Activated naive CD8-positive, alpha-beta T cell (primary cell): ENCODE measurements around the gene SLC39A7.

Source experiments
- H3K27ac Mint-ChIP-seq: one replicate; pipeline ENCODE4 v1.8.0; 2021; ENCODE audit warnings: mixed read lengths
- H3K27me3 Mint-ChIP-seq: one replicate; pipeline ENCODE4 v1.8.0; 2021; ENCODE audit warnings: mixed read lengths
- H3K36me3 Mint-ChIP-seq: one replicate; pipeline ENCODE4 v1.8.0; 2021; ENCODE audit warnings: mixed read lengths
- H3K4me1 Mint-ChIP-seq: one replicate; pipeline ENCODE4 v1.8.0; 2021; ENCODE audit warnings: low read depth, mixed read lengths
- H3K4me3 Mint-ChIP-seq: one replicate; pipeline ENCODE4 v1.8.0; 2021; ENCODE audit warnings: mild to moderate bottlenecking, mixed read lengths
- H3K9me3 Mint-ChIP-seq: one replicate; pipeline ENCODE4 v1.8.0; 2021; ENCODE audit warnings: low read depth, mixed read lengths

The SLC39A7 gene

DNA sequence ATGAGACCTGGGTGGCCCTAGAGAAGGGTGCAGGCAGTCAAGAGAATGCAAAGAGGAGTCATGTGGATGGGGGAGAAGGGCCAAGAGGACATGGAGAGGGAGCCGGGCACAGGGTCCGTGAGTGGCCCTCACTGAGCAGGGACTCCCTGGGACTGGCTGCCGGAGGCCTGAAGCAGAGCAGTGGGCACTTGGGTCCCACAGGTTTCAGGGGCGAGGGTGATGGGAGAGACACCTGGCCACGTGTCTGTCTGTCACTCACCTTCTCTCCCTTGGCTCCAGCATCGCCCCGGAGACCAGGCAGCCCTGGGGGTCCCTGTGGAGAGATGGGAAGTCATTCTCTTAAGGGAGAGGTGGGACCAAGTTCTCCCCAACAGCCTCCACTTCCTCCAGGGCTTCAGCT, 33.9 kb upstream of the SLC39A7 start:
- H3K27me3 Mint-ChIP-seq: no peaks in the 10 kb centered on the region
- no peaks in the 10 kb centered on the region for H3K36me3 Mint-ChIP-seq
- no peak overlapping the region for H3K27ac Mint-ChIP-seq
- H3K9me3 Mint-ChIP-seq: no peaks in the 10 kb centered on the region
- no peak overlapping the region for H3K4me3 Mint-ChIP-seq
- peaks cover 4% of the 10 kb centered on the region for H3K4me1 Mint-ChIP-seq

DNA sequence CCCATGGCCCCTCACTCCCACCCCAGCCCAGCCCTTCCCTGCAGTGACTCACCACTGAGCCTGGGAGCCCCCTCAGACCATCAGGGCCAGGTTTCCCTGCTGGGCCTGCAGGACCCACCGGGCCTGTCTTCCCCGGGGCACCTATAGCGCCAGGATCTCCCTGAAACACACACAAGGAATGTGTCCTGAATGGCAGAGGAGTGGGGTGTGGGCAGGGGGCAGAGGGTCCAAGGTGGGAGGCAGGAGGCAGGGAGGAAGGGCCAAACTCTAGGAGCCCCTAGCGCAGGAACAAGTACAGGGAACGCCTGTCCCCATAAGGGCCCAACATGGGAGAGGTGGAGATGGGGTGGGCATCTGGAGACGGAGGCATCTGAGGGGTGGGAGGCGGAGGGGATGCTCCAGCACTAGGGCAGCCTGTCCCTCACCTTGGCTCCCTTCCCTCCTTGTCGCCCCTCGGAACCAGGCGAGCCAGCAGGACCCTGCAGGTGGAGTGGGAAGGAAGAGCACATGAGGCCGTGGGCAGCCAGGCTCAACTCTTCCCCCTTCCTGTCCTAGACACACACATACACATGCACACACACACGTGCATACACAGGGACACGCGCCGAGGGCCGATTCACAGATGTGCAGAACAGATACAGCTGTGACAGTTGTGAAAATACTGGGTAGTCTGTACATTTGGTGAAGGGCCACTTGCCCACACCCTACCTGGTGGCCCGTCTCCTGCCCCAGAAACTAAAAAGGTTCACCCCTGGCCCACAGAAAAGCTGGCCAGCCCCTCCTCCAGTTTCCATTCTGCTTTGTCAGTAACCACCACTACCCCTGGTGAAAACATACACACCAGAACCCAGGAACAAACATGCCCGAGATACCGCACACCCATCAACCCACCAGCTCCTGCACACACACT, 33.0 kb upstream of the SLC39A7 start:
- H3K27me3 Mint-ChIP-seq: no peaks in the 10 kb centered on the region
- no peaks in the 10 kb centered on the region for H3K36me3 Mint-ChIP-seq
- no peak overlapping the region for H3K27ac Mint-ChIP-seq
- H3K9me3 Mint-ChIP-seq: no peaks in the 10 kb centered on the region
- H3K4me3 Mint-ChIP-seq: no peak overlapping the region
- no peaks in the 10 kb centered on the region for H3K4me1 Mint-ChIP-seq

DNA sequence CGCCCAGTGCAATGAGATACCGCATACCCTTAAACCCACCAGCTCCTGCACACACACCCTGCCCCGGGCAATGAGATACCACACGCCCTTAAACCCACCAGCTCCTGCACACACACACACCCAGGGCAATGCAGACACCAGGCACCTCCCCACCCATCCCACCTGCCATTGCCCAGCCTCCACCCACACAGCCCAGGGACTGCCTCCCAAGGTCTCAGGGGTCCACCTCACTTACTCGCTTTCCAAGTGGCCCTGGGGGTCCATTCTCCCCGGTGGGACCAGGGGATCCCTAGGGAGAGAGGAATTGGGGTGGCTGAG, 32.4 kb upstream of the SLC39A7 start:
- H3K4me1 Mint-ChIP-seq: no peaks in the 10 kb centered on the region
- no peaks in the 10 kb centered on the region for H3K36me3 Mint-ChIP-seq
- no peaks in the 10 kb centered on the region for H3K9me3 Mint-ChIP-seq
- H3K27ac Mint-ChIP-seq: no peak overlapping the region
- H3K27me3 Mint-ChIP-seq: no peaks in the 10 kb centered on the region
- H3K4me3 Mint-ChIP-seq: no peak overlapping the region

DNA sequence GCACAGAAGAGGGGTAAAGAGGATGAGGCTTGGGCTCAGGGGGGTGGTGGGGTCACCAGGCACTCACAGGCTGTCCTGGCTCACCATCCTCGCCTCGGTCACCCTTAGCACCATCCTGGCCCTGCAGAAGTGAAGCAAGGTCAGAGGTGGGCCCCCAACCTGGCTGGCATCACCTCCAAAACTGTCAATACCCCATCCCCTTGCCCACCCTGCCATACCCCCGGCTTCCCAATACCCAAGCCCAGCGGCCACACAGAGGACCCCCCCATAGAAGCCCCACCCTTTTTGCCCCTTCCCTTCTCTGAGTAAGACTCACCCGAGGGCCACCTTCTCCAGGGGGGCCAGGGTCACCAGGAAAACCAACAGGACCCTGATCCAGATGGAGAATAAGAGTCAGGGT, 32.0 kb upstream of the SLC39A7 start:
- no peak overlapping the region for H3K27ac Mint-ChIP-seq

DNA sequence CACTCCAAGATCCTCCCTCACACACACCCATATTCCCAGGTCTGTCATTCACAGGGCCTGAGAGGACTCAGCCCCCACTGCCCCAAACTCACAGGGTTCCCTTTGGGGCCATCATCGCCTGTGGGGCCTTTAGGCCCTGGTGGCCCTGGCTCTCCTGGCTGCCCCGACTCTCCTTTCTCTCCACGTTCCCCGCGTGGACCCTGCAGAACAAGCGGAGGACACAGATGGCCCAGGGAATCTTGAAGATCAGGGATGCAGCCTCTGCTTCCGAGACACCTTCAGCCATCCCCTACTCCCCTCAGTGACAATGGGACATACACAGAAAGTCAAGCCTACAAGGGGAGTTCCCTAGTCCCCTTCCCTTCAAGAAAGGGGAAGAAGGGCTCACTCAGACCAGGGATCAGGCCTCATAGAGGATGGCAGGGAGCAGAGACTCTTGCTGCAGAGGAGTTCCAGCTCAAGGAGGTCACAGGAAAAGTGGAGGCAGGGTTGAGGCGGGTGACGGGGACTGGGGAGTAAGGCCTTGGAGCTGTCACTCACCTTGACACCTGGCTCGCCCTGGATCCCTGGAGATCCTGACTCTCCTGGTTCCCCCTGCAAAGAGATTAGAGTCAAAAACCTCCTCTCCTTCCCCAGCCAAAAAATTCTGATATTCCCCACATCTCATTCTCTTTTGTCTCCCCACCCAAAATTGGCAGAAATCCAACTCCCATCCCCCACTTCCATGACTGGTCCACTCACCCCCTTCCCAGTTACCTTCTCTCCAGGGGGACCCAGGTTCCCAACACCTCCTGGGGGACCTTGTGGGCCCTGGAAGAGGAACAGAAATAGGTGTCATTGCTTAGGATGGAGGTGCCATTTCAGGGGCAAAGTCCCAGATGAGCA, 31.1 kb upstream of the SLC39A7 start:
- no peak overlapping the region for H3K27ac Mint-ChIP-seq

More for the DNA sequence above, 32.0 kb upstream of the SLC39A7 start:
- Mint-ChIP-seq H3K4me1 (no peaks in the 10 kb centered on the region), H3K4me3 (no peak overlapping the region), H3K9me3 (no peaks in the 10 kb centered on the region), H3K27me3 (no peaks in the 10 kb centered on the region), H3K36me3 (no peaks in the 10 kb centered on the region)

DNA sequence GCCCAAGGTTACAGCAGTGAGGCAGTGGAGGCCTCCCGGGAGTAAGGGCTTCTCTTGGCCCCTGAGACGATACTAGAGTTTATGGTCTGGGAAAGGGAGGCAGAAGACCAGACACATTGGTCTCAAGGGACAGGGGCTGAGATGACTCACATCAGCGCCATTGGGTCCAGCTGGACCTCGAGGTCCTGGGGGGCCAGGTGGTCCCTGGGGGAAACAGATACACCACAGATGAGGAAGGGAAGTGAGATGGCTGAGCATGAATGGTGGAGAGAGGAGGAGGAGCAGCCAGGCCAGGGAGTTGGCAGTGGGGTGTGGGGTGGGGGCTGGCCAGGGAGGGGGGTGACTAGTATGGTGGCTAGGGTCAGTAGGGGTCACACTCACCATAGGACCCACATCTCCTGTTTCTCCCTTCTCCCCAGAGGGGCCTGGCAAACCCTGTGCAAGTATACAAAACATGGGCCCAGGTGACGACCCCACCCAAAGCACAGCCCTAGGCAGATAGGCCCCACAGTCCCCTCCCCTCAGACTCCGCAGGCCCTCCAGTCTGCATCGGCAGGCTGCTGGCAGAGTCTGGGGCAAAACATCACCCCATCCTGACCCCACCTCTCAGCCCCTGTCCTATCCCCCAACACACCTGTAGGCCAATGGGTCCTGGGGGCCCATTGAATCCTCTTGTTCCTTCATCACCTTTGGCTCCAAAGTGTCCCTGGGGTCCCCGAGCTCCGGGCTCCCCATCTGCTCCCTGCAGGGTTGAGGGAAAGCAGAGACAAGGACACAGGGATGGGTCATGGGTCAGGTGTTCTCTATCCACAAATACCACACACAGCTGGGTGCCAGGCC, 30.3 kb upstream of the SLC39A7 start:
- no peaks in the 10 kb centered on the region for H3K36me3 Mint-ChIP-seq
- no peaks in the 10 kb centered on the region for H3K9me3 Mint-ChIP-seq
- no peaks in the 10 kb centered on the region for H3K4me1 Mint-ChIP-seq
- H3K27me3 Mint-ChIP-seq: no peaks in the 10 kb centered on the region
- H3K4me3 Mint-ChIP-seq: no peak overlapping the region
- H3K27ac Mint-ChIP-seq: no peak overlapping the region

More for the DNA sequence above, 31.1 kb upstream of the SLC39A7 start:
- Mint-ChIP-seq H3K27me3 (no peaks in the 10 kb centered on the region), H3K4me3 (no peak overlapping the region), H3K9me3 (no peaks in the 10 kb centered on the region), H3K4me1 (no peaks in the 10 kb centered on the region), H3K36me3 (no peaks in the 10 kb centered on the region)

DNA sequence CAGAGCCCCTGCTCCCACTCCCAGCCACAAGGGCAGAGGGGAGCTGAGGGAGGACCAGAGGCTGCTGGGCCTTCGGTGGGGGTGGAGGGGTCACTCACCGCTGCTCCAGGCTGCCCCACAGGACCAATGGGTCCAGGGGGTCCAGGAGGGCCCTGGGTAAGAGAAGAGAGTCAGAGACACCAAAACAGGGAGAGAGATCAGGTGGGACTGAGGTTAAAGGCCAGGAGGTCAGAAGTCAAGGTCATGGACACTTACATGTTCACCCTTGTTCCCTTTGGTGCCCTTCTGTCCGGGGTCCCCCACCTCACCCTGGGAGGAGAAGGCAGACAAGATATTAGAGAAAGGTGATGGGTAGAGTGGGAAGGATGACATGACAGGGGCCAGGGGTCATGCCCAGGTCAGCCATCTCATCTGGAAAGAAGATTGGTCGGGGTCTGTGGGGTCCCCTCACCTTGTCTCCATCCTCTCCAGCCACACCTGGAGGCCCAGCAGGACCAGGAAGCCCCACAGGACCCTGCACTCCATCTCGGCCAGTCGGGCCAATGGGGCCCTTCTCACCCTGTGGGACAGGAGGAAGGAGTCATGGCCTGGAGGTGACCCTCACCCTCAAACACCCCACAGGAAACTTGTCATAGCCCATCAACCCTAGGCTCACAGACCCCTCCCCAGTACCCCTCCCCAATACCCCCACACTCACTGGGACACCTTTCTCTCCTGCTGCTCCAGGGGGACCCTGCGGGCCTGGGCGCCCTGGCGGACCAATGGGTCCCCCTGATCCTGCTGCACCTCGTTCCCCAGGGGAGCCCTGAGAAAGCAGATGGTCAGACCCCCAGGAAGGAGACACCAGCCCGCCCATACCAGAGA, 29.4 kb upstream of the SLC39A7 start:
- Mint-ChIP-seq H3K4me1 (no peaks in the 10 kb centered on the region), H3K27me3 (no peaks in the 10 kb centered on the region), H3K27ac (no peak overlapping the region), H3K36me3 (no peaks in the 10 kb centered on the region), H3K4me3 (no peak overlapping the region), H3K9me3 (no peaks in the 10 kb centered on the region)

DNA sequence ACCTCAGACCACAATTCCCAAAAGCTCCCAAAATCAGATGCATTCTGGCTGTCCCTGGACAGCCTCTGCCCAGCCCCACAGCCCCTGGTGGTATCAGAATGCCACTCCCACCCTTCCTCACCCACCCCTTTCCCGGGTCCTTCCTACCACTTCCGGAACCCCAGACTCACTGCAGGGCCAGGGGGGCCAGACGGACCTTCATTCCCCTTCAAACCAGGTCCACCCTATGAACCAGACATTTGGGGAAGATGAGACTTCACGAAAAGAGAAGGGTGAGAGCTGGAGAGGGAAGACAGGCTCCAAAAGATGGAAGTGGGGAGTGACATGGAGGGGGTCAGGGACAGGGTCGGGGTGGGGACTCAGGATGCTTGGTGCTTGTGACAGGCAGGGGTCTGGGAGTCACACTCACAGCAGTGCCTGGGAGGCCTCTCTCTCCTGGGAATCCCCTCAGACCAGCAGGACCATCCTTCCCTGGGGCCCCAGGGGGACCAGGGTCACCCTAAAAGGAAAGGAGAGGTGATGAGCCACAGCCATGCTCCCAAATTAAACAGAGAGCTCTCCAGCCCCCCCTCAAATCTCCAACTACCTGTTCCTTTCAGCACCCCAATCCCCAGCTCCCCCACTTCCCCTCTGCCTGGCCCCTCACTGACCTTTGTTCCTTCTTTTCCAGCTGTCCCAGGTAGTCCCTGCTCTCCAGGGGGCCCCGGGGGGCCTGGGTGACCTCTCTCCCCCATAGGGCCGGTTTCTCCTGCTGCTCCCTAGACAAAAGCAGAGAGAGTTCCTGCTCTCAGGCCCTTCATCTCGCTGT, 28.6 kb upstream of the SLC39A7 start:
- Mint-ChIP-seq H3K27me3 (no peaks in the 10 kb centered on the region), H3K36me3 (no peaks in the 10 kb centered on the region), H3K9me3 (no peaks in the 10 kb centered on the region), H3K4me1 (no peaks in the 10 kb centered on the region), H3K27ac (no peak overlapping the region), H3K4me3 (no peak overlapping the region)

DNA sequence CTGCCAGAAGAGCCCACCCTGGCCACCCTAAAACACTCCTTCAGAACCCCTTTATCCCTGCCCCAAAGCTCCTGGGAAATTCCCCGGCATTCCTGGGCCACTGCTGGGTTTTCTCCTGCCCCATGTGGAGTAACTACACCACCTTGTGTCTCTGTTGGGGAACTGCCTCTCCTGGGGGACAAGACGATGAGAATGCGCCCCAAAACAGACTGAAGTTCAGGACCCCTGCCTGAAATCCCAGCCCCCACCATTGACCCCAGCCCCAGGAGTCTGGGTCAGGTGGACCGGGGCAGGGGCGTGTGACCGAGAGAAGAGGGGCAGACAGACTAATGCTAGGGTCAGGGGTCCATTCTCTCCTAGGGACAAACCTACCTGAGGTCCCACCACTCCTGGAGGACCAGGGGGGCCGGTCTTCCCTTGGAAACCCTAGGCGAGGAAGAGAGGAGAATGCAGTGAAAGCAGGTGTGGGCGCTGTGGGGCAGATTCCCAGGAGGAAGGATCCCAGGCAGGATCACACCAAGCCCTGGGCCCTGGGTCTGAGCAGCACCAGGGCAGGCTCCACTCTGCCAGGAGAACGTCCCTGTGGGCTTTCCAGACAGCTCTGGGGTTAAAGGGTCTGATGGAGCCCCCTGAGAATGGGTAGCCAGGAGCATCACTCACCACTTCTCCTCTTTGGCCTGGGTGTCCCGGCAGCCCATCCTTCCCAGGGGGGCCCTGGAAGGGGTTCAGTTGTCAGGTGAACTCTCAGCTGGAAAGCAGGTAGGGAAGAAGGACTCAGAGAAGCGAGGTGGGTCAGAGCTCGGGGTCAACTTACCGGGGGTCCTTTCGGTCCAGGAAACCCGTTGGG, 27.8 kb upstream of the SLC39A7 start:
- Mint-ChIP-seq H3K27me3 (no peaks in the 10 kb centered on the region), H3K4me3 (no peak overlapping the region), H3K27ac (no peak overlapping the region), H3K36me3 (no peaks in the 10 kb centered on the region), H3K9me3 (no peaks in the 10 kb centered on the region), H3K4me1 (no peaks in the 10 kb centered on the region)

DNA sequence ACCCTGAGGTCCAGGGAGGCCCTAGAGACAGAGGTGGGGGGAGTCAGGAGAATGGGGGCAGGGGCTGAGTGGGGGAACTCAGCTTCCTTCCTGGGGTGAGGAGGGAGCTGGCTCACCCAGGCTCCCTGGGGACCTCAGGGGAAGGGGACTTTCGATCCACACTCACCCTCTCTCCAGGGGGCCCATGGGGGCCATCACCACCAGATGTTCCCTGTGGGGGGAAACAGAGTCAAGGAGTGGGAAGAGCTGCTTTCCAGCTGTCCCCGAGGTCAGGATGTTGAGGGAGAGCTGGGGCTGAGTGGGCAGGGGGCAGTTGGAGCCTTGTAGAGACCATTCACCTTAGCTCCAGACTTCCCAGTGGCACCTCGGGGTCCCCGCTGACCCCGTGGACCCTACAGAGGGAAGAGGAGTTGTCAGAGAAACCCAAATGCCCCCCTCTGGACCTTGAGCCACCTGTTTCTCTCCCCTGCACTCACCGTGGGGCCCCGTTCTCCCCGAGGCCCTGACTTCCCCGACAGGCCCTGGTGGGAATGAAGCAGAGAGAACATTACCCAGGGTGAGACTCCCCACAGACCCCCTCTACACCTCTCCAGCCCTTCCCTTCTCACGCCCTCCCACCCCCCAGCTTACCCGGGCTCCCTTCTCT, 27.0 kb upstream of the SLC39A7 start:
- Mint-ChIP-seq H3K27me3 (no peaks in the 10 kb centered on the region), H3K4me1 (no peaks in the 10 kb centered on the region), H3K9me3 (no peaks in the 10 kb centered on the region), H3K4me3 (no peak overlapping the region), H3K27ac (no peak overlapping the region), H3K36me3 (no peaks in the 10 kb centered on the region)

DNA sequence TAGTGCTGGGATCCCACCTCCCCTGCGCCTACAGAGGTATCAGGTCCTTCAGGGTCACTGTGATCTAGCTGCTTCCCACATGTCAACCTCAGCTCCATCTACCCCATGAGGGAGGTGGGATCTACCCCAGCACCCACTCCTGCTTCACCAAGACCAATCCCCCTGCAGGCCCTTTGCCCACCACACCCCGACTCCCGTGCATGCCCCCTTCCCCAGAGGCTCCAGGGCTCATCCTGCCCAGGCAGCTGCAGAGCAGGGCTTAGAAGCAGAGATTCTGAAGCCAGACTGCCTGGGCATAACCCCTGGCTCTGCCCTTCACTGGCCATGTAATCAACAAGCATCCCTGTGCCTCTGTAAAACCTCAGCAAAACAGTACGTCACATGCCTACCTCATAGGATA, 25.9 kb upstream of the SLC39A7 start:
- Mint-ChIP-seq H3K36me3 (no peaks in the 10 kb centered on the region), H3K27ac (no peak overlapping the region), H3K4me1 (no peaks in the 10 kb centered on the region), H3K9me3 (no peaks in the 10 kb centered on the region), H3K4me3 (no peak overlapping the region), H3K27me3 (no peaks in the 10 kb centered on the region)

DNA sequence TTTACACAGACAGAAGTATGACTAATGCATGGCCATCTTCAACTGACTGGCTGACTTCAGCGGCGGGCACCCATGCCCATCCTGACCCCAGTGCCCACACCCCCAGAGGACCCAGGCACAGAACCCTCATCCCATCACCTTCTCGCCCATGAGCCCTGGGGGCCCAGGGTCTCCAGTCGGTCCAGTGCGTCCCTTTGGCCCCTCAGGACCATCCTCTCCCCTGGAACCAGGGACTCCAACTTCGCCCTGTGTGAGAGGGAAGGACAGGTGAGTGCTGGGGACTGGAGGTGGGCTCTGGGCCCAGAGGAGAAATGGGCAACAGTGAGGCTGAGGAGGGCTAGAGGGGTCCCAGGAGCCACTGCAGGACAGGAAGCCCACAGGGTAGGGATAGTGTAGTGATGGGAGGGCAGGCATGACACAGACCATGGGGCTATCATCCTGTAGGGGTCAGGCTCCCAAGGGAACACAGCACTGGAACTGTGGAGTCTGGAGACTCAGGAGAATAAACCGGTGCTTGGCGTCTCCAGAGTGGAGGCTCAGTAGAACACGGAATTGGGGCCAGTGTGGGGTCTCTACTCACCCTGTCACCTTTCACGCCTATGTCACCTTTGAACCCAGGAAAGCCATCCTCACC, 25.1 kb upstream of the SLC39A7 start:
- H3K27me3 Mint-ChIP-seq: no peaks in the 10 kb centered on the region
- H3K4me1 Mint-ChIP-seq: no peaks in the 10 kb centered on the region
- H3K36me3 Mint-ChIP-seq: no peaks in the 10 kb centered on the region
- H3K4me3 Mint-ChIP-seq: no peak overlapping the region
- H3K9me3 Mint-ChIP-seq: no peaks in the 10 kb centered on the region
- no peak overlapping the region for H3K27ac Mint-ChIP-seq
